ENCODE results near the gene RABGEF1. TPM values are rescaled to one million over a fixed set of nuclear protein-coding genes. Genes with fewer than 3 reads are reported as not detected.
"Not testable (repeated sequence)": the region's sequence is repeated elsewhere in the genome, so short reads cannot be mapped to it uniquely, and the experiment has no call there.

Gene RABGEF1
- total and polyA plus RNA-seq, 2 experiments from 2014 or later: 14.7 to 17.5 TPM

GRCh38 chr7:66826649-66827048 lies 86.1 kb downstream of the RABGEF1 start (continued):
- no peak for TF ChIP-seq CTCF (conservative IDR thresholded peaks at IDR 0.05; ENCODE audit: low read depth in 2 of 2)
- TF ChIP-seq ZNF462 (CRISPR knock-in tag; IDR thresholded peaks at IDR 0.05): no peak

- H3K9me3 Mint-ChIP-seq; H3K27me3 ChIP-seq (ENCODE audit: insufficient read depth); H3K36me3 Mint-ChIP-seq (ENCODE audit: low read depth); H3K27ac ChIP-seq (ENCODE audit: low read depth); H3K9me2 ChIP-seq (ENCODE audit: insufficient read depth); H3K4me1 ChIP-seq (ENCODE audit: insufficient read depth); H3K36me3 ChIP-seq (ENCODE audit: insufficient read depth); H3K27ac Mint-ChIP-seq; H3K4me1 Mint-ChIP-seq; H2AFZ ChIP-seq; H3F3A ChIP-seq (replicated peaks; ENCODE audit: low read depth); ATAC-seq; H3K4me2 ChIP-seq; H3K79me2 ChIP-seq (replicated peaks; ENCODE audit: insufficient read depth); DNase-seq (ENCODE audit: low spot score); H3K27me3 Mint-ChIP-seq (ENCODE audit: insufficient read depth, low read depth, poor library complexity); H3K4me3 ChIP-seq; H4K20me1 ChIP-seq (replicated peaks; ENCODE audit: insufficient read depth); H3K4me3 Mint-ChIP-seq: not testable (repeated sequence)
Observed at GRCh38 chr7:66830976-66831375, 90.4 kb downstream of the RABGEF1 start.
